B cell (primary cell): ENCODE data around the gene NEUROD2. TPM values are rescaled to one million over a fixed set of nuclear protein-coding genes. Genes with fewer than 3 reads are reported as not detected.

ENCODE experiments used
- ATAC-seq: fragments of 200-7000 bp; cut with Tn5 transposase; one replicate; pipeline ENCODE4 v1.10.0; 2021; ENCODE audit warnings: low read depth, mild to moderate bottlenecking, moderate number of reproducible peaks, moderate library complexity
- CTCF ChIA-PET: fragments of 350-600 bp; sonication (Branson Sonifier 250); formaldehyde crosslinking; loops from one replicate; lab custom pipeline; 2021; ENCODE audit warnings: antibody characterized with exemption, inconsistent platforms; lab: Charles Lee
- POLR2A ChIA-PET: fragments of 350-600 bp; sonication (Branson Sonifier 250); formaldehyde crosslinking; loops from one replicate; lab custom pipeline; 2021; ENCODE audit warnings: antibody characterized with exemption; lab: Charles Lee
- DNase-seq: peaks from one replicate; pipeline ENCODE4 v3.0.0; 2013
- H2AFZ ChIP-seq: 2 replicates; pipeline ENCODE4 v1.6.1; 2012; ENCODE audit warnings: mild to moderate bottlenecking, low read depth, low read length; ENCODE audit not compliant: insufficient read depth, poor library complexity, severe bottlenecking
- H3K27ac ChIP-seq, 2 donors: 1 replicate in 1 of 2; 2 replicates in 1 of 2; pipeline ENCODE4 v1.5.1; 2012 to 2013; ENCODE audit warnings: low read length in 2 of 2, mild to moderate bottlenecking in 2 of 2, moderate library complexity in 1 of 2
- H3K27me3 ChIP-seq, 4 experiments: fragments of 200-600 bp in 1 of 4; sonication (generic) in 1 of 4; replicated peaks in 1 of 4; 1 replicate in 2 of 4; 2 replicates in 2 of 4; pipeline versions ENCODE4 v1.6.1 to v1.7.0; 2013 to 2016; ENCODE audit warnings: low read length in 3 of 4, mild to moderate bottlenecking in 2 of 4, mixed read lengths in 1 of 4, moderate library complexity in 1 of 4; ENCODE audit not compliant: insufficient read depth in 4 of 4, control insufficient read depth in 3 of 4; ENCODE audit errors: control extremely low read depth in 1 of 4
- H3K36me3 ChIP-seq, 2 experiments: replicated peaks in 1 of 2; 1 replicate in 1 of 2; 2 replicates in 1 of 2; pipeline versions ENCODE4 v1.6.1 to v1.7.1; 2013; ENCODE audit warnings: low read length in 1 of 2; ENCODE audit not compliant: insufficient read depth in 2 of 2, control insufficient read depth in 1 of 2; ENCODE audit errors: control extremely low read depth in 1 of 2, extremely low read depth in 1 of 2
- H3K4me1 ChIP-seq, 2 donors: fragments of 200-600 bp in 1 of 2; sonication (generic) in 1 of 2; 1 replicate in 1 of 2; 2 replicates in 1 of 2; pipeline versions ENCODE4 v1.5.1 to v1.6.1; 2013 to 2017; ENCODE audit warnings: low read length in 2 of 2; ENCODE audit not compliant: control insufficient read depth in 2 of 2, insufficient read depth in 2 of 2
- H3K4me2 ChIP-seq: replicated peaks from 2 replicates; pipeline ENCODE3; 2012; ENCODE audit warnings: mild to moderate bottlenecking, low read depth, low read length; ENCODE audit not compliant: poor library complexity, severe bottlenecking
- H3K4me3 ChIP-seq, 5 experiments: fragments of 200-600 bp in 1 of 5; sonication (generic) in 1 of 5; 1 replicate in 3 of 5; 2 replicates in 2 of 5; pipeline versions ENCODE4 v1.5.1 to v1.7.0; 2011 to 2016; ENCODE audit warnings: low read length in 4 of 5, mild to moderate bottlenecking in 4 of 5, low read depth in 2 of 5, control low read depth in 1 of 5, moderate library complexity in 1 of 5; ENCODE audit not compliant: insufficient read depth in 1 of 5; ENCODE audit errors: control extremely low read depth in 1 of 5, extremely low read depth in 1 of 5
- H3K79me2 ChIP-seq: fragments of 200-600 bp; sonication (generic); one replicate; pipeline ENCODE4 v1.6.0; 2016; ENCODE audit warnings: low read length; ENCODE audit not compliant: control insufficient read depth, insufficient read depth
- H3K9ac ChIP-seq: fragments of 200-600 bp; sonication (generic); 2 replicates; pipeline ENCODE4 v1.6.1; 2017; ENCODE audit warnings: mild to moderate bottlenecking, low read length, moderate library complexity
- H3K9me3 ChIP-seq, 3 donors: one replicate each; pipeline versions ENCODE4 v1.6.1 to v1.7.1; 2013; ENCODE audit warnings: low read length in 2 of 3; ENCODE audit not compliant: control insufficient read depth in 2 of 3, insufficient read depth in 1 of 3; ENCODE audit errors: control extremely low read depth in 1 of 3
- H4K20me1 ChIP-seq: 2 replicates; pipeline ENCODE4 v1.6.0; 2012; ENCODE audit warnings: mild to moderate bottlenecking, low read length; ENCODE audit not compliant: insufficient read depth, control insufficient read depth, poor library complexity, severe bottlenecking
- H3K27ac Mint-ChIP-seq: one replicate; pipeline ENCODE4 v1.8.0; 2021; ENCODE audit warnings: mixed read lengths
- H3K27me3 Mint-ChIP-seq: one replicate; pipeline ENCODE4 v1.8.0; 2021; ENCODE audit warnings: mixed read lengths
- H3K4me1 Mint-ChIP-seq: one replicate; pipeline ENCODE4 v1.8.0; 2021; ENCODE audit warnings: mixed read lengths
- H3K4me3 Mint-ChIP-seq: one replicate; pipeline ENCODE4 v1.8.0; 2021; ENCODE audit warnings: mixed read lengths
- H3K9me3 Mint-ChIP-seq: one replicate; pipeline ENCODE4 v1.8.0; 2022; ENCODE audit warnings: mixed read lengths; ENCODE audit not compliant: insufficient read depth
- CTCF ChIP-seq: fragments of 200-600 bp; IDR thresholded peaks from one replicate; pipeline ENCODE4 v1.8.0; 2022; ENCODE audit warnings: antibody characterized with exemption, mild to moderate bottlenecking
- EZH2 ChIP-seq: IDR thresholded peaks from 2 replicates; pipeline ENCODE4 v1.6.1; 2012; ENCODE audit warnings: borderline replicate concordance, low read depth, mild to moderate bottlenecking, moderate library complexity, low read length; ENCODE audit not compliant: insufficient read depth, poor library complexity, severe bottlenecking
- WGBS: methylation state at CpG from one replicate; pipeline ENCODE4 v1.1.5; 2013; ENCODE audit warnings: missing lambda C conversion rate; ENCODE audit not compliant: insufficient coverage; 5-methylcytosine and 5-hydroxymethylcytosine counted together
- intact Hi-C: fragments of 100-400 bp; cut with micrococcal nuclease; formaldehyde crosslinking; loops from one replicate; pipeline ENCODE4 v1.10.0; 2022
- polyA plus RNA-seq: library from polyadenylated mRNA; depleted of rRNA; stranded (reverse); fragments of >200 nt; gene quantifications from 2 replicates; pipeline ENCODE4 v1.2.3, GENCODE V29; 2012
- total RNA-seq, 2 donors: library from RNA; stranded (reverse); fragments of 120-200 nt in 1 of 2; gene quantifications; 1 replicate in 1 of 2; 2 replicates in 1 of 2; pipeline versions ENCODE4 v1.2.3 to v1.2.4, GENCODE V29; 2013 to 2022

The NEUROD2 gene
- total and polyA plus RNA-seq, 2 donors (not counting 1 experiment from before 2014, with no cell fraction given), result 0.04 TPM; not detected in 1

- no peak for ATAC-seq
- H3K4me3 Mint-ChIP-seq, result no peak overlapping the region
- H3K79me2 ChIP-seq, result no peaks in the 10 kb centered on the region
- H3K4me3 ChIP-seq, result no peak overlapping the region
- no peaks in the 10 kb centered on the region for H4K20me1 ChIP-seq
- no peak for TF ChIP-seq CTCF
- no peak for TF ChIP-seq EZH2
- no peak overlapping the region for H3K4me2 ChIP-seq
- peaks cover 0 to 4% (median 0%) of the 10 kb centered on the region in 3 donors for H3K9me3 ChIP-seq
- no peaks in the 10 kb centered on the region for H3K36me3 ChIP-seq
- H3K27me3 Mint-ChIP-seq, result peaks cover 22% of the 10 kb centered on the region
- peak overlapping the region; percentile 37 for H3K27ac Mint-ChIP-seq
- ChIA-PET POLR2A (interaction anchor here (0.5 kb wide), 1 partner anchor 260 kb away, joined by 6 read pairs; no protein-coding TSS in a partner anchor), CTCF (interaction anchor here (1.5 to 13.0 kb wide), 4 partner anchors 8 to 65 kb away, joined by 3 to 262 read pairs (median 8); no protein-coding TSS in a partner anchor)
- H3K27ac ChIP-seq, result no peak overlapping the region
- intact Hi-C loops, result no loop called here
- no peak for DNase-seq
- no peaks in the 10 kb centered on the region for H3K9me3 Mint-ChIP-seq
- H3K27me3 ChIP-seq, result peaks cover 0 to 23% (median 1%) of the 10 kb centered on the region in 4 experiments
- WGBS, result 71% methylated on average over 6 of the region's 6 CpGs
- no peak overlapping the region for H2AFZ ChIP-seq
- H3K4me1 ChIP-seq, result peaks cover 5 to 19% of the 10 kb centered on the region in 2 donors
- no peak overlapping the region for H3K9ac ChIP-seq
- H3K4me1 Mint-ChIP-seq, result peaks cover 11% of the 10 kb centered on the region
Measured at GRCh38 chr17:39615434-39615833, 7.7 kb upstream of the NEUROD2 start.

- Histone ChIP-seq H3K4me3 (no peak overlapping the region), H3K9ac (no peak overlapping the region), H3K4me2 (no peak overlapping the region), H3K9me3 (peaks cover 0 to 4% (median 0%) of the 10 kb centered on the region in 3 donors), H3K36me3 (no peaks in the 10 kb centered on the region), H3K27ac (no peak overlapping the region), H3K4me1 (peaks cover 5 to 19% of the 10 kb centered on the region in 2 donors), H3K27me3 (peaks cover 0 to 24% (median 2%) of the 10 kb centered on the region in 4 experiments), H3K79me2 (no peaks in the 10 kb centered on the region), H2AFZ (no peak overlapping the region), H4K20me1 (no peaks in the 10 kb centered on the region)
- no CpG with 5 or more reads among the region's 3 CpGs for WGBS
- no peaks in the 10 kb centered on the region for H3K9me3 Mint-ChIP-seq
- intact Hi-C loops, result no loop called here
- peaks cover 23% of the 10 kb centered on the region for H3K27me3 Mint-ChIP-seq
- CTCF ChIA-PET, result interaction anchor here (1.6 to 13.0 kb wide), 3 partner anchors 9 to 64 kb away, joined by 6 to 262 read pairs (median 11); no protein-coding TSS in a partner anchor
- ATAC-seq (no peak), DNase-seq (no peak)
- TF ChIP-seq EZH2 (no peak), CTCF (no peak)
- POLR2A ChIA-PET, result interaction anchor here (0.5 to 0.6 kb wide), 2 partner anchors 116 to 261 kb away, joined by 6 read pairs; no protein-coding TSS in a partner anchor
- H3K4me1 Mint-ChIP-seq, result peaks cover 11% of the 10 kb centered on the region
- H3K27ac Mint-ChIP-seq, result peak overlapping the region; percentile 10
- H3K4me3 Mint-ChIP-seq, result no peak overlapping the region
Measured at GRCh38 chr17:39614545-39615157, 6.9 kb upstream of the NEUROD2 start.
